ENCODE measurements around the gene EYS. TPM values are rescaled to one million over a fixed set of nuclear protein-coding genes. Genes with fewer than 3 reads are reported as not detected.

Gene EYS
- total RNA-seq, 6 experiments from 2014 or later: 0.54 to 2.3 (median 0.74) TPM; not detected in 1

DNA sequence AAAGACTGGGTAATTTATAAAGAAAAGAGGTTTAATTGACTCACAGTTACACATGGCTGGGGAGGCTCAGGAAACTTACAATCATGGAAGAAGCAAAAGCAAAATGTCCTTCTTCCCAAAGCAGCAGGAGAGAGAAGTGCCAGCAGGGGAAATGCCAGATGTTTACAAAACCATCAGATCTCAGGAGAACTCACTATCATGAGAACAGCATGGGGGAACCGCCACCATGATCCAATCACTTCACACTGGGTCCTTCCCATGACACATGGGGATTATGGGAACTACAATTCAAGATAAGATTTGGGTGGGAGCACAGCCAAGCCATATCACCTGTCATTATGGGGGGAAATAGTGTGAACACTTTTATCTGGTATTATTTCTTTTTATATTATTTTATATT, 557.2 kb downstream of the EYS start:
- TF ChIP-seq POLR2A (IDR thresholded peaks at IDR 0.05): no peak
- TF ChIP-seq, protein P1, sequence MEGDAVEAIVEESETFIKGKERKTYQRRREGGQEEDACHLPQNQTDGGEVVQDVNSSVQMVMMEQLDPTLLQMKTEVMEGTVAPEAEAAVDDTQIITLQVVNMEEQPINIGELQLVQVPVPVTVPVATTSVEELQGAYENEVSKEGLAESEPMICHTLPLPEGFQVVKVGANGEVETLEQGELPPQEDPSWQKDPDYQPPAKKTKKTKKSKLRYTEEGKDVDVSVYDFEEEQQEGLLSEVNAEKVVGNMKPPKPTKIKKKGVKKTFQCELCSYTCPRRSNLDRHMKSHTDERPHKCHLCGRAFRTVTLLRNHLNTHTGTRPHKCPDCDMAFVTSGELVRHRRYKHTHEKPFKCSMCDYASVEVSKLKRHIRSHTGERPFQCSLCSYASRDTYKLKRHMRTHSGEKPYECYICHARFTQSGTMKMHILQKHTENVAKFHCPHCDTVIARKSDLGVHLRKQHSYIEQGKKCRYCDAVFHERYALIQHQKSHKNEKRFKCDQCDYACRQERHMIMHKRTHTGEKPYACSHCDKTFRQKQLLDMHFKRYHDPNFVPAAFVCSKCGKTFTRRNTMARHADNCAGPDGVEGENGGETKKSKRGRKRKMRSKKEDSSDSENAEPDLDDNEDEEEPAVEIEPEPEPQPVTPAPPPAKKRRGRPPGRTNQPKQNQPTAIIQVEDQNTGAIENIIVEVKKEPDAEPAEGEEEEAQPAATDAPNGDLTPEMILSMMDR (IDR thresholded peaks at IDR 0.05): no peak
- Histone ChIP-seq H3K4me1 (no peaks in the 10 kb centered on the region), H3K4me3 (no peak overlapping the region), H3K27ac (no peak overlapping the region), H3K27me3 (no peaks in the 10 kb centered on the region), H3K9me3 (no peaks in the 10 kb centered on the region), H3K36me3 (no peaks in the 10 kb centered on the region)
- DNase-seq: no peak
- intact Hi-C loops (cut with DNase I): no loop called here
- WGBS (ENCODE audit: insufficient coverage, low coverage, low lambda C conversion rate, missing lambda C conversion rate): 71% methylated on average over 1 of the region's 1 CpG
- ATAC-seq: no peak

DNA sequence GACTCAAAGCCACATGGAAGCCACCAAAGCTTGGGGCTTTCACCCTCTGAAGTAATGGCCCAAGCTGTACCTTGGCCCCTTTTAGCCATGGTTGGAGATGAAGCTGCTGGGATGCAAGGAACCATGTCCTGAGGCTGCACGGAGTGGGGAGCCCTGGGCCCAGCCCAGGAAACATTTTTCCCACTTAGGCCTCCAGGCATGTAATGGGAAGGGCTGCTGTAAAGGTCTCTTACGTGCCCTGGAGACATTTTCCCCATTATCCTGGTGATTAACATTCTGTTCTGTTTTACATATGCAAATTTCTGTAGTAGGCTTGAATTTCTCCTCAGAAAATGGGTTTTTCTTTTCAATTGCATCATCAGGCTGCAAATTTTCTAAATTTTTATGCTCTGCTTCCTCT, 558.2 kb downstream of the EYS start:
- WGBS (ENCODE audit: insufficient coverage, low coverage, low lambda C conversion rate, missing lambda C conversion rate): 14% methylated on average over 1 of the region's 2 CpGs
- H3K4me1 ChIP-seq: no peaks in the 10 kb centered on the region
- ATAC-seq (no peak), DNase-seq (no peak)
- intact Hi-C loops (cut with DNase I): no loop called here
- no peaks in the 10 kb centered on the region for H3K27me3 ChIP-seq
- no peak overlapping the region for H3K4me3 ChIP-seq
- no peaks in the 10 kb centered on the region for H3K9me3 ChIP-seq
- H3K36me3 ChIP-seq: no peaks in the 10 kb centered on the region
- TF ChIP-seq, protein P1 (IDR thresholded peaks at IDR 0.05): no peak
- TF ChIP-seq POLR2A (IDR thresholded peaks at IDR 0.05): no peak
- H3K27ac ChIP-seq: no peak overlapping the region

- no peaks in the 10 kb centered on the region for H3K27me3 ChIP-seq
Measured at GRCh38 chr6:65135567-65135966, 571.5 kb downstream of the EYS start.

GRCh38 chr6:65126667-65127066, 580.4 kb downstream of the EYS start:
- H3K36me3 ChIP-seq: no peaks in the 10 kb centered on the region
- H3K27me3 ChIP-seq: no peaks in the 10 kb centered on the region
- H3K9me3 ChIP-seq: no peaks in the 10 kb centered on the region
- intact Hi-C loops (cut with DNase I): no loop called here
- ATAC-seq: no peak
- no peak overlapping the region for H3K27ac ChIP-seq
- no peak for DNase-seq
- WGBS (ENCODE audit: insufficient coverage, low coverage, low lambda C conversion rate, missing lambda C conversion rate): 36% methylated on average over 2 of the region's 2 CpGs
- no peak for TF ChIP-seq POLR2A (IDR thresholded peaks at IDR 0.05)
- TF ChIP-seq, protein P1 (IDR thresholded peaks at IDR 0.05): no peak
- no peaks in the 10 kb centered on the region for H3K4me1 ChIP-seq
- no peak overlapping the region for H3K4me3 ChIP-seq

More at GRCh38 chr6:65135567-65135966, 571.5 kb downstream of the EYS start:
- 46% methylated on average over 2 of the region's 2 CpGs for WGBS (ENCODE audit: insufficient coverage, low coverage, low lambda C conversion rate, missing lambda C conversion rate)
- Histone ChIP-seq H3K4me1 (no peaks in the 10 kb centered on the region), H3K9me3 (no peaks in the 10 kb centered on the region), H3K4me3 (no peak overlapping the region), H3K27ac (no peak overlapping the region), H3K36me3 (no peaks in the 10 kb centered on the region)
- DNase-seq (no peak), ATAC-seq (no peak)
- TF ChIP-seq, protein P1 (IDR thresholded peaks at IDR 0.05): no peak
- no peak for TF ChIP-seq POLR2A (IDR thresholded peaks at IDR 0.05)
- intact Hi-C loops (cut with DNase I): no loop called here

- 15% methylated on average over 1 of the region's 1 CpG for WGBS (ENCODE audit: insufficient coverage, low coverage, low lambda C conversion rate, missing lambda C conversion rate)
- no peaks in the 10 kb centered on the region for H3K4me1 ChIP-seq
- intact Hi-C loops (cut with DNase I): no loop called here
- no peak overlapping the region for H3K27ac ChIP-seq
- no peak overlapping the region for H3K4me3 ChIP-seq
- H3K36me3 ChIP-seq: no peaks in the 10 kb centered on the region
- H3K9me3 ChIP-seq: no peaks in the 10 kb centered on the region
- H3K27me3 ChIP-seq: no peaks in the 10 kb centered on the region
- TF ChIP-seq POLR2A (IDR thresholded peaks at IDR 0.05): no peak
- TF ChIP-seq, protein P1 (IDR thresholded peaks at IDR 0.05): no peak
- ATAC-seq: no peak
- DNase-seq: no peak
Measured at GRCh38 chr6:65123521-65123920, 583.5 kb downstream of the EYS start.
